GM21515 (cell line): ENCODE data around the gene ACVRL1.

Experiments
- ATAC-seq: cut with Tn5 transposase; IDR thresholded peaks from one replicate; pipeline ENCODE4 v1.9.1; 2021; ENCODE audit not compliant: unreplicated experiment

The ACVRL1 gene

DNA sequence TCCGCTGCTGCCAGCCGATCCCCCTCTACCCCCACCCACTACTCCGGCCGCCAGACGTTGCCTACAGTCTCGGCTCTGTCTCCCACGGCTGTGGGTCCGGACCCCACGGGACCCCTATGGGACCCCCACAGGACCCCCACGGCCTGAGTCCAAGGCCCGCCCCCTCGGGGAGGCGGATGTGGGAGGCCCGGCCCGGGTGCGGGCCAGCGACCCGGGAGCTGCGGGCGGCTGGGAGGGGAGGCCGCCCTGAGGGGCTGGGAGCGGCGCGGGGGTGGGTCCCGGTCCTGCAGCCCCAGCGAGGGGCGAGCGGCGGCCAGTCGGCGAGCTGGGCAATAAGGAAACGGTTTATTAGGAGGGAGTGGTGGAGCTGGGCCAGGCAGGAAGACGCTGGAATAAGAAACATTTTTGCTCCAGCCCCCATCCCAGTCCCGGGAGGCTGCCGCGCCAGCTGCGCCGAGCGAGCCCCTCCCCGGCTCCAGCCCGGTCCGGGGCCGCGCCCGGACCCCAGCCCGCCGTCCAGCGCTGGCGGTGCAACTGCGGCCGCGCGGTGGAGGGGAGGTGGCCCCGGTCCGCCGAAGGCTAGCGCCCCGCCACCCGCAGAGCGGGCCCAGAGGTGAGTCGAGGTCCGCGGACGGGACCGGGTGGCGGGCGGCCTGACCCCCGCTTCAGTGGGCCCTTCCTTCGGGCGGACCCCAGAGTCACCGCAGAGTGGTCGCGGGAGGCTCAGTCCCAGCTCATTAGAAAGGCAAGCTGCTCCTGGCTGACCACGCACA lies at the start of gene ACVRL1:
ACVRL1 (plus strand) TSS at position 422 of the 773 bp plus-strand sequence. CDS start 4,971 bp downstream, outside the sequence.
- no peak for ATAC-seq

DNA sequence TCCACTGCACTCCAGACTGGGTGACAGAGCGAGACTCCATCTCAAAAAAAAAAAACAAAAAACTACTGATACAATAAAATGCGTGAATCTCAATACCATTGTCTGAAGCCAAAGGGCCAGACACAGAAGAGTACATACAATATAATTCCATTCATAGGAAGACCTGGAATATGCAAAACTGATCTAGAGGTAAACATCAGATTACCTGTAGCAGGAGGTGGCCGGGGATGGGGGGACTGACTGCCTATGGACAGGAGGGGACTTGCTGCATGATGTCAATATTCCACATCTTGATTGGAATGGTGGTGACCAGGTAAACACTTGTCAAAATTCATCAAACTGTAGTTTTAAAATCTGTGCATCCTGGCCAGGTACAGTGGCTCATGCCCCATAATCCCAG lies 46.3 kb upstream of the ACVRL1 start:
- no peak for ATAC-seq

DNA sequence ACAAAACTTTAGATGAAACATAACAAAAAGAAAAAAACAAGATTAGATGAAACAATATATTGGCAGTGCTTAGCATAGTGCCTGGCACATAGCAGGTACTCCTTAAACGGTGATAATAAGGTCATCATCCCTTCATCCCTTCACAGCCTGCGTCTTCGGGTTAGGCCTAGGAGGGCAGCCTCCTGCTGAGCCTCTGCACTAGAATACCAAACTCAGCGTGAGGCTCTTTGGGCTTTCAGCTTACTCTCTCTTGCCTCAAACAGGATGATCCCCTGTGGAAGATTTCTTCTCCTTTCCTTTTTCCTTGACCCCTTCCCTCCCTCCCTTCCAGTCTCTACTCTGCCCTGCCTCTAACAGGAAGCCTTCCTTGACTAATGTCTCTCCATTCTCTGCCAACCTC lies 44.4 kb upstream of the ACVRL1 start:
- ATAC-seq: no peak

DNA sequence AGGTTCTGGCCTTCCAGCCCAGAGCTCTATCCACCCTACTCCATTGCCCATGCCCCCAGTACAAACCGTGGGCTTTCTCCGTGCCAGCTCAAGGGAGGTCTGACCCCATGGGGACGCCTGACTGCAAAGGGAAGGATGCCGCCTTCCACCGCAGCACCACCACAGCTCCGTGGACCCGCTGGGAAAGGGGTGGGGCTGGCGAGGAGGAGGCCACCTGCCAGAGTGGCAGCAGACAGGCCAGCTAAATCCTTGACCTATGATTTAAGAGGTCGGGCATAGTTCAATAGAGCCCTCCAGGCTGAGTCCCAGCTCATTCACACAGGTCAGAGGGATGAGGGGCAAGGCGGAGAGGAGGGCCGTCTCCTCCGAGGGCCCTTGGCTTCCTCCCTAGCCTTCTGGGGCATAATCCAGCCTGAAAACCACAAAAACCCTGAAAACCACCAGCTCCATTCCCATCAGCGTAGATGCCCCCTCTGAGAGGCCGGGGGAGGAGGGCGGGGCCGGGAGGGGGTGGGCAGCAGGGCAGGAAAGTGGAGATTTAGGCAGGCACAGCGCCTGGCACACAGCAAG lies 43.9 kb upstream of the ACVRL1 start:
- ATAC-seq: no peak

DNA sequence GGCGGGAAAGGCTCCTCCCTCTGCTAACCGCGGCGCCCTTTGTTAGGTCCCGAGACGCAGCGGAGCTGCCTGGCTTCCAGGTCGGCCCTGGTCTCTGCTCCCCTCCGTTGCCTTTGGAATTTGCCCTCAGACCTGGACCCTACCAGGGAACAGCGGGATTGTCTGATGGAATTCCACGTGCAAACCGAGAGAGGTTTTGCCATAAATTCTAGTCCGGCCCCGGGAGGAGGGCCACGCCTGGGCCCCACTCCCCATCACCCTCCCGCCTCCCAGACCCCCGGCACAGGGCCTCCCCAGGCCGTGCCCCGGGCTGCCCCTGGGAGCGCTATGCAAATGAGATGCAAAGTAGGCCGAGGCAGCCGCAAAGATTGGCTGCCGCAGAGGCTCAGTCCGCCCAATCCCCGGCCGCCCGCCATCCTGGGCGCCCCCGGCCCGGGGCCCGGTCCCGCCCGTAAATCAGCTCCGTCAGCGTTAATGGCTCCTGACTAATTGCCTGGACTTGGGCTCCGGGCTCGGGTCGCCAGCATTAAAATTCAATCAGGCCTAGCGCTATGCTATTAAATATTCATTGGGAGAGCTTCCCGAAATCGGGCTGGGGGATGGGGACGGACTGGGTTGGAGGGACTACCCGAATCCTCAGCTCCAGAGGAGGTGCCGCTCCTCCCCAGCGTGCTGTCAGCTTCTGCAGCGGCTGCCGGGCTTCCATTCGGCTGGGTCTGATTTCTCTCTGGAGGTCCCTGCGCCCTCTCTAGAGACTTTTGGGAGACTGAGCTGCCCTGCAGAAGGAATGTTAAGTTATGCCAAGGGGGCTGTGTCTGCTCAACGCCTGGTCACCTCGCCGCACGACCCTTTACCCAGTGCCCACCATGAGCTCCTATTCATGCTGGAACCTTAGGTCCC lies 43.1 kb upstream of the ACVRL1 start:
- no peak for ATAC-seq

DNA sequence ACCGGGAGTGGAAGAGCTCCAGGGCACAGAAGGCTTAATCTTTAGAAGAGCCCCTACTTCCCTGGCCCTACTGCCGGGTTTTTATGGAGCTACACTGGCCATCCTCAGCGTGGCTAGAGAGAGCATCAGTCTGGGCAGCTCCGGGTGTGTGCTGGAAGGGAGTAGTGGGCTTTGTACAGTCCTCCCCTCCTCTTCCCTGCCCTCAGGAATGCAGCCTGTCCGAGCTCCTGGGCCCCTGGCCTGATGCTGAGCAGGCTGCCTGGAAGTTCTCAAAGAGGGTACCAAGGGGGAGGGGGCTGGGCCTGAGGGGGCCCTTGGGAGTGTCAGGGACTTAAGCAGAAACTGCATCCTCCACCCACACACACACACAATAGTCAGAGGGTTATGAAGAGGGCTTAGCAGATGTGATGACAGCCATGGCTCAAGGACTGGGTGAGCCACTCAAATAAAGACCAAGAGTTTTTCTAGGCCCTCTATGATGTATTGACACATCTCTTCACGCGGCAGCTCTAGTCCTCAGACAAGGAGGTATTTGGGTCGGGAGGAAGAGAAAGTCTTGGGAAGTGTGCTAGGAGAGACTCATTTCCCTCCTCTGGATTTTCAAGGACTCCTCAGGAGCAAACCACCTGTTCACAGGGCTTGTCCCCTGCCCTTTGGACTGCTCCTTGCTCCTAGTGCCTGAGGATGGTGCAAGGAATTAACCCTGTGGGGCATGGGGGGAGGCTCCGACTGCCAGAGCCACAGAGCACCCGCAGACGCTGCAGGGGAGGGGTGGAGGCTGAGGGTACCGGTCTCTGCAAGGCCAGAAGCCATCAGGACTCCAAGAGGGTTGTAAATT lies 42.3 kb upstream of the ACVRL1 start:
- no peak for ATAC-seq

DNA sequence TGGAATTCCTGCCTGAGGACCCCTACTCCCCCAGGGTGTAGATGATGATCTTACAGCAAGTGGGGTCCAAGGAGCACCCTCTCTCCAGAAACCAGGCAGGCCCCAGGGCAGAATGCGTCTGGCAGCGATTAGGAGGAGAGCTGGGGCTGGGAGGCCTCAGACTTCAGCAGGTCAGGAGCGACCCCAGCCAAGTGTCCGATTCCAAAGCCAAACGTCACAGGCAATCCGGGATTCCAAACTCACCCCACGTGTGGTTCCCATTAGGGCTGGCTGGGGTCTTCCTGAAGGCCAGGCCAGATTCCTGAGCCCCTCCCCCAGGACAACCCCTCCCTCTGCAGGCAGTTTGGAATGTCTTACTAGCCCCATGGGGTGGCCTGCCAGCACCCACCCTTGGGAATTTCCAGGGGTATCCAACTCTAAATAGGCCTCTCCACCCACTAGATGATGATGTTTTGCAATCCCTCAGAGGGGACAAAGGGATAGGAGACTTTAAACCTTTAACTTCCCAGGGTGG lies 41.5 kb upstream of the ACVRL1 start:
- ATAC-seq: no peak

DNA sequence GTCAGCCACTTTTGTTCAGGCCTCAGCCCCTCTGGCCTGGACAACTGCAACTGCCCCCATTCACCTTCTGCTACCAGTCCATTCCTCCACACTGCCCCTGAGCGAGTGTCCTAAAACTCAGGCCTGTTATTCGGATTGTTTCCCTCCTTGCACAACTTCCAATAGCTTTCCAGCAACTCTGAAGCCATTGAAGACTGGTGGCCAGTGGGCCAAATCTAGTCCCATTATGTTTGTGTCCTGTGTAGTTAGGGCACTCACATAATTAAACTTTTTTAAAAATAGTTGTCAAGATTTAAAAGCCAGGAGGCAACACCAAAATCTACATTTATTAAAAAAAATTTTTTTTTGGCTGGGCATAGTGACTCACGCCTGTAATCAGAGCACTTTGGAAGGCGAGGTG lies 41.0 kb upstream of the ACVRL1 start:
- no peak for ATAC-seq

DNA sequence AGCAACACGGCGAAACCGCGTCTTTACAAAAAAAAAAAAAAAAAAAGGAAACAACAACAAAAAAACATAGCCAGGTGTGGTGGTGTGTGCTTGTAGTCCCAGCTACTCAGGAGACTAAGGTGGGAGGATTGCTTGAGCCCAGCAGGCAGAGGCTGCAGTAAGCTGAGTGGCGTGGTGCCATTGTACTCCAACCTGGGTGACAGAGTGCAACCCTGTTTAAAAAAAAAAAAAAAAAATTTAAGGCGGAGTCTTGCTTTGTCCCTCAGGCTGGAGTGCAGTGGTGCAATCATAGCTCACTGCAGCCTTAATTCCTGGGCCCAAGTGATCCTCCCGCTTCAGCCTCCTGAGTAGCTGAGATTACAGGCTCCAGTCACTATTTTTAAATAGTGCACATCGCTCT lies 40.5 kb upstream of the ACVRL1 start:
- ATAC-seq: no peak

DNA sequence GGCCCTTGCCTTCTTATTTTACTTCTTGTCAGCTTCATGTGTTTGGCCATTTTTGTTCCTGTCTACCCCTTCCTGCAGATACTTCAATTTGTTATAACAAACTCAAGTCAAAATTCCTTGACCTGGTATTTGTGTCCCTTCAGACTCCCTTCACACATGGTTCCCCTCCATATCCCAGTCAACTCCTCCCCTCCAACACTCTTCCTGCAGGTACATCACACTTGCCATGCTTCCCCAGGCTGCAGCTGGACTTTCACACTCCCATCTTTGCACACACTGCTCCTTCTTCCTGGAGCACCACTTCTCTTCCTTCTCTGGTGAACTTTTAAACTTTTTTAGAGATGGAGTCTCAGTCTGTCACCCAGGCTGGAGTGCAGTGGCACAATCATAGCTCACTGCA lies 39.9 kb upstream of the ACVRL1 start:
- ATAC-seq: no peak

DNA sequence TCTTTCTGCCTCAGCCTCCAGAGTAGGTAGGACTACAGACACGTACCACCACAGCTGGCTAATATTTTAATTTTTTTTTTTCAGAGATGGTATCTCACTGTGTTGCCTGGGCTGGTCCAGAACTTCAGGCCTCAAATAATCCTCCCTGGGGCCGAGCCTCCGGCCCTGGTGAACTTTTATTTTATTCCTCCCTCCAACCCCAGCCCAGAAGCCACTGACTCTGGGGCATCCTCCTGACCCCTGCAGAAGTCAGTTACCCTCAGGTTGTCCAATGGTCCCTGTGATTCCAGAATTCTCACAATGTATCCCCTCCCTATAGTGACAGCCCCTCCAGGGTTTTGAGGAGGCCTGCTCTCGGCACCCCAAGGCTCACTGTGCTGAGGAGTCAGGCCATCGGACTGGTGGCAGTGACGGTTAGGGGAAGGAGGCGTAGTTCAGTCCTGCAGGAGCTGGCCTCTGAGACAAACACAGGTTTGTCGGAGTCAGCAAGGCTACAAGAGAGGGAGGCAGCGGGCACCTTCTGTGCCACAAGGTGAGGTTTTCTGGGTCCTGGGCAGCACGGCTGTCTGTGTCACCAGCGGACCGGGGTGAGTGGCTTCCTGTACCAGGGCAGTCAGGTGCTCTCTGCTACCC lies 39.4 kb upstream of the ACVRL1 start:
- no peak for ATAC-seq

DNA sequence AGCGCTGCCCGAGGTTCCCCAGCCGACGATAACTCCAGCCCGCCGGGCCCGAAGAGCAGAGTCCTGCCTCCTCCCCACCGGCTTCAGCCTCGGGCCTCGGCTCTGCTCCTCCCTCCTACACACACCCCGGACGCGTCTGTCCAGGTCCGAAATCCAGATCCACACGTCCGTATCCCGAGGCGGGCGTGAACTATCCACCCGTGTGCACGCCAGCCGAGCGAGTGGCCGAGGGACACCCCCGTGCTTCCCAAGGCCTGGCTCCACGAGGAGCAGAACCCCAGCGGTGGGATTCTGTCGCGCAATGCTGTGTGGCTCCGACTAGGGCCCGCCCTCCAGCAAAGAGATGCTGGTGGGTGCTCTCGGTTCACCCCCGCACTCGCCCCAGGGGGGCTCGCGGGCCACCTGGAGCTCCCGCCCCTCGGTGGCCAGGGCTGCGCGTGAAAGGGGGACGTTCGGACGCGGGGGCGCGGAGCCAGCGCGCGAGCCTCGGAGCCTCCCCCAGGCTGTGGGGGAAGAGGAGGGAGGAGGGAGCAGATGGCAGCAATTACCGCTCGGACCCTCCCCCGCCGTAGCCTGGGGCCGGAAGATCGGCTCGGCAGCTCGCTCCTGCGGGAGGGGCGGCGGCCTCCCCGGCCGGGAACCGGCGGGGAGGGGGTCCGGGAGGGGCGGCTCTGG lies 38.3 kb upstream of the ACVRL1 start:
- ATAC-seq: no peak

DNA sequence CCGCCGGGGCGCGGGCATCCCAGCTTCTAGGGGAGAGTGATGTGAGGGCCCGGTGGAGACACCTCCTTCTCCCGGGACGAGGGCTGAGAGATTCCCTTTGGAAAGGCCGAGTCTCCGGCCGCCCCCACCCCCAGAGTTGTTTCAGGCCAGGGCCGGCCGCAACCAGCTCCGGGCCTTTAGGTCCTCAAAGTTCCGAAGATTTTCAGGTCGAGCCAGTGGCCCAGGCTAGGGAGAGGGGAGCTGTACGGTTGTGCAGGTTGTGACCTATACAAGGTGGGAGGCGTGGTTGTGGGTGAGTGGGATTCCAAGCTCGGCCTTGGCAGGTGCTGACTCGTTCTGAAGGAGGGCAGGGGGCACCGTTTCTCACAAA lies 37.8 kb upstream of the ACVRL1 start:
- no peak for ATAC-seq

DNA sequence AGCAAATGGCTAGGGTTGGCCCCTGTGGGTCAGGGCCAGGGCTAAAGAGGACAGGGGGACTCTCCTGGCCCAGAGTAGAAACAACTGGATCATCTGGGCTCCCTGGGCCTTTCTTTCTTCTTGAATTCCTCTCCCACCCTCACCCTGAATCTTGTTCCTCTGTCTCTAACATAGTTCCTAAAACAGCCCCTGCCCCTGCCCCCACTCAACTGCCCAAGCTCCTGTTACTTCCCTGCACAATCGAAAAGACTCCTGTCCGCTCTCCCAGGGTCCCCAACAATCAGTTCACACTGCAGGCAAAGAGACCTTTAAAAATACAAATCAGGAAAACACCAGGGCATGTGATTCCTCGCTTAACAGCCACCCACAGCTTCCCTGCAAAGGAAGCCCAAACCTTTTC lies 37.4 kb upstream of the ACVRL1 start:
- no peak for ATAC-seq

DNA sequence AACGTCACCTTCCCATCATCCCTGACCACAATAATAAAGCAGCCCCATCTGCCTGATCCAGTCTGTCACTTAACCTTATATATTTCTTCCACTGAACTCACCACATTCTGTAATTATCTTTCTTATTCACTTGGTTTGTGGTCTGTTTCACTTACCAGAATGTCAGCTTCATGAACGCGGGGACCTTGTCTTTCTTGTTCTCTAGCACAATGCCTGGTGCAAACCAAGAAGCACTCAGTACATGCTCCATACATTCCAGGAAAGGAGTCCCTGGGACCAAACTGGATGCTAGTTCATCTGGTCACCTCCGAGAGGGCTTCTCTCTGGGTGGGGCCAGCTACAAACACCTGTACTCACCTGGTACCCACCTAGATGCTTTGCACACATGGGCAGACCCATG lies 36.8 kb upstream of the ACVRL1 start:
- no peak for ATAC-seq

DNA sequence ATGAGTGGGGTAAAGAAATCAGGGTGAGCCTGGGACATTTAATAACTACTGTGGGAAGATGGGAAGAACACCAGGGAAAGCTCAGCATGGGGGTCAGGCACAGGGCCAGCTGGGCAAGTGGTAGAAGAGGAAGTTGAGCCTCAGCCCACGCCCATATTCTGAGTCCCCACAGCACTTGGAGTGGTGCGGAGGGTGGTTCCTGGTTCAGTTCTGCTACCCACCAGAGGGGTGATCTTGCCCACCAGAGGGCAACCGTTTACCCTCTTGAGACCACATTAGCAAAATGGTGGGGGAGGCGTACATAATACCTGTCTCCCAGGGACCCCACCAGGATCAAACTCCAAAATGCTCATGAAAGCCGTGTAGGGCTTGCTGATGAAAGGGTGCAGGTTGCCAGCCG lies 36.2 kb upstream of the ACVRL1 start:
- ATAC-seq: no peak

DNA sequence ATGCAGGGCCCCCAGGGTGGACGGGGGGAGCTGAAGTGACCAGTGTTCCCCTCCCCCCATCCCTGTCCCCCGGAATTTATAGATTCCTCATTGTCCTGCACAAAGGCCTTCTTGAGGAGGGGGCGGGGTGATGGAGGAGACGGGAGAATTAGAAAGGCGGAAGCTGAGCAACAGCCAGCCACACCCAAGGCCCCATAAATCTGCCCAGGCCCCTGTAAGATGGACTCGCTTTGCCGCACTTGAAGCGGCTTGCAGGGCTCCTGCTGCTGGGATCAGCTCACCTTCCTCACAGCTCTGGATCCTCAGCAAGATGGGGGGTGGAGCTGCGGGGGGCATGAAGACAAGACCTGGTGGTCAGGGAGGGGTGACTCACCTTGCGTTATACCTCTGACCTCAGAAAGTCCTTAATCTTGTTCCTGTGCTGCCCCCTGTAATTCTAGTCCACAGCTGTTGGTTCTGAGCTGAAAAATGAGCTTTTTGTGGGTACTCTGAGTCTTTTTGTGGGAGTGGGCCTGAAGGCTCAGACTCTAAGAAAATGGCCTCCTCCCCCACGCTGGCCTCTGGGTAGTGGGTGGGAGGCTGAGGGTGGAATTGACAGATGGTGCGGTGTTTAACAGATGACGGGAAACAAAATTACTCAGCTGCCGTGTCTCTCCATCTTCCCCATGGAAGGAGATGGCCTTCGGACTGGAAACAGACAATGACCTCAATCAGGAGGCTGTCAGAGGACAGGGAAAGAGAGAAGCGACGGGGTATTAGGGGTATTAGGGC lies 35.2 kb upstream of the ACVRL1 start:
- ATAC-seq: no peak

DNA sequence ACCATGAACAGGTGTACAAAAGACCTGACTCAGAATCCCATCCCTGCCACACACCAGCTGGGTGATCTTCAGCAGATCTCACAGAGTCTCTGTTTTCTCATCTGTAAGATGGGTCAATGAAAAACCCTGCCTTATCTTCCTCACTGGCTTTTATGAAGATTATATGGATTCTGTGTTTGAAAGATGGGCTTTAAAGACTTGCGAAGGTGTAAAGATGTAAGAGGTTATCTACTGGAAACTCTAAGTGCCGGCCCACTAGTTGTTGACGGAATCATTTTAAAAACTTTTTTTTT lies 34.7 kb upstream of the ACVRL1 start:
- ATAC-seq: no peak

DNA sequence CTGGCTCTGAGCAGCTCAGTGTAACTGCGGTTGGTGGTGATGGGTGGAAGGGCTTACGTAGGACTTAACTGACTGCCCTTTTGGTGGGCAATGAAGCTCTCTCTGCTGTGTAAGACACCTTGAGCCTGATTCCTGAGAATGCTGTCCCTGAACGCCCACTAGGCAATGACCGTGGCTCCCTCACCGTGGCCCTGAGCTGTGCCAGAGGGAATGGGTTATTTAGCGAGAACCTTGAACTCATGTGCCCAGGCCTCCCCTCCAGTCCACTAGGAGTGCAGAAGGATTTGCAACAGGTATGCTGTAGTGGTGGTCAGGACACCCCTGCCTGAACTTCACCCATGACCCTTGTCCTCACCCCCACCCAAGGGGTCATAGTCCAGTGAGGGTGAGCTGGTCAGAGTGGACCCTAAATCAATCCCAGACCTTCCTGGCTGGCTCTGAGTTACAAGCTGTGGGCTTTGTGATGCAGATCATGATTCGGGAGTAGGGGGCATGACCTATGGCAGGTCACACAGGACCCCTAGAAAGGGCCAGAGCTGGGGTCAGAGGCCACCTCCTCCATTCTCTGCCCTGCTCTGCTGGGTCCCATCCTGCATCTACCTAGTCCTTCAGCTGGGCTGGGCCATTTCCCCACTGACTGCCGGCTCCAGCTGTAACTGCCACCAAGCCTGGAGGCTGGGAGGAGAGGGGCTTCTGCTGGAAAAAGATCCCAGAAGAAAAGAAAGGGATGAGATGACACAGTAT lies 33.9 kb upstream of the ACVRL1 start:
- no peak for ATAC-seq
